Mesenteric fat pad (tissue), 1 donor: ENCODE results near the gene MAP7D3. TPM values are rescaled to one million over a fixed set of nuclear protein-coding genes. Genes with fewer than 3 reads are reported as not detected.
"Not testable (repeated sequence)": the region's sequence is repeated elsewhere in the genome, so short reads cannot be mapped to it uniquely, and the experiment has no call there.

Experiments
- DNase-seq: peaks from one replicate; pipeline ENCODE4 v3.0.0-alpha.2; 2020; ENCODE audit warnings: low spot score
- long read RNA-seq: library from polyadenylated mRNA; unstranded; transcript quantifications from one replicate; pipeline ENCODE4 v2.0.0, GENCODE V29; 2020
- total RNA-seq: library from RNA; stranded (reverse); fragmentation: NEBNext Ultra II Directional; extraction: Animal tissue kit (Norgen Biotek cat#: 25700); gene quantifications from one replicate; pipeline ENCODE4 v1.2.1, GENCODE V29; 2021
- donor health status: DM: yes; HTN: yes; CAD: no.

MAP7D3 gene
- total RNA-seq = 30.0 TPM
- long read RNA-seq, full-length matches to known transcripts = 1 of 97 reads
- long read RNA-seq, partial matches to known transcripts = 87 of 97 reads
- long read RNA-seq, other reads (novel, unspliced or antisense) = 9 of 97 reads

- no peak for DNase-seq
These were observed at the start of gene MAP7D3 for GRCh38 chrX:136251041-136251991. Gene MAP7D3 (minus strand): TSS chrX:136251400. CDS start chrX:136251358, 42 bp downstream.

GRCh38 chrX:136300721-136301120 is 49.5 kb upstream of the MAP7D3 start, which contains the start of gene ADGRG4:
Gene ADGRG4 (plus strand): TSS chrX:136300963. CDS start chrX:136308778, 7,815 bp downstream.
- DNase-seq = not testable (repeated sequence)

- DNase-seq = no peak
These were observed 44.2 kb upstream of the MAP7D3 start for GRCh38 chrX:136295380-136295779.

- no peak for DNase-seq
These were observed 41.5 kb upstream of the MAP7D3 start for GRCh38 chrX:136292656-136293055.

GRCh38 chrX:136291824-136292223 is 40.6 kb upstream of the MAP7D3 start:
- no peak for DNase-seq

- DNase-seq = not testable (repeated sequence)
These were observed 35.2 kb upstream of the MAP7D3 start for GRCh38 chrX:136286375-136286774.

GRCh38 chrX:136275553-136275952 is 24.4 kb upstream of the MAP7D3 start:
- DNase-seq = no peak

- no peak for DNase-seq
These were observed 22.8 kb upstream of the MAP7D3 start for GRCh38 chrX:136273986-136274385.

GRCh38 chrX:136272325-136272724 is 21.1 kb upstream of the MAP7D3 start:
- no peak for DNase-seq

GRCh38 chrX:136271300-136271699 is 20.1 kb upstream of the MAP7D3 start:
- DNase-seq = no peak

GRCh38 chrX:136269921-136270320 is 18.7 kb upstream of the MAP7D3 start:
- no peak for DNase-seq

- DNase-seq = no peak
These were observed 17.1 kb upstream of the MAP7D3 start for GRCh38 chrX:136268051-136269048.

- no peak for DNase-seq
These were observed 15.6 kb upstream of the MAP7D3 start for GRCh38 chrX:136266828-136267227.

GRCh38 chrX:136262812-136263315 is 11.7 kb upstream of the MAP7D3 start:
- DNase-seq = no peak

- DNase-seq = no peak
These were observed 11.0 kb upstream of the MAP7D3 start for GRCh38 chrX:136262243-136262642.

GRCh38 chrX:136261321-136261720 is 10.1 kb upstream of the MAP7D3 start:
- DNase-seq = no peak

GRCh38 chrX:136260776-136261175 is 9.6 kb upstream of the MAP7D3 start:
- no peak for DNase-seq

GRCh38 chrX:136259543-136259942 is 8.3 kb upstream of the MAP7D3 start:
- no peak for DNase-seq

- DNase-seq = no peak
These were observed 7.8 kb upstream of the MAP7D3 start for GRCh38 chrX:136258951-136259350.

GRCh38 chrX:136256026-136256425 is 4.8 kb upstream of the MAP7D3 start:
- DNase-seq = no peak

GRCh38 chrX:136255541-136255940 is 4.3 kb upstream of the MAP7D3 start:
- no peak for DNase-seq
